GM21717 (cell line): ENCODE results near the gene AK8.
"Not testable (repeated sequence)": the region's sequence is repeated elsewhere in the genome, so short reads cannot be mapped to it uniquely, and the experiment has no call there.

Experiments
- ATAC-seq: cut with Tn5 transposase; IDR thresholded peaks from one replicate; pipeline ENCODE4 v1.9.1; 2021; ENCODE audit warnings: mild to moderate bottlenecking, moderate library complexity; ENCODE audit not compliant: unreplicated experiment

The AK8 gene

DNA sequence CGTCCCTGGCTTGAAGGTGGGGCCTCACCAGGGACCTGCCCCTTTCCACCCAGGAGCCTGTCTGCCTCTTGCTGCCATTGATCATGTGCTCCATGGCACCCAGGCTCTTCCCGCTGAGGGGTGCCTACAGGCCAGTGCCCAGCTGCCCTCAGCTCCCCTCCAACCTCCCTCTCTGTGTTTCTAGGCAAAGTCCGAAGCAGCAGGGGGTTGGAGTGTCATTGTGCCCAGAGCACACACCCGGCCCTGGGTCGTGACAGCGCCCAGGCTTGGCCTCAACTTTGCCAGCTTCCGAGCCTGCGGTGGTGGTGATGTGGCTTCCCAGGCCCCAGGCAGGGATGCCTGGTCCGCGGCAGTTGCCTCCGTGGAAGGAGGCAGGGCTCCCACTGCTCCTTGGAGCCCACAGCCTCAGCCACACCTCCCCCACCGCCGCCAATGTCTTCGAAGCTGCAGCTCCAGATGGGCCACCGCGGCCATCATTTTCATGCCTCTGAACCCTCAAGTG lies 155.5 kb downstream of the AK8 start:
- ATAC-seq, result no peak

- no peak for ATAC-seq
Measured at GRCh38 chr9:132721661-132722060, 156.4 kb downstream of the AK8 start.

DNA sequence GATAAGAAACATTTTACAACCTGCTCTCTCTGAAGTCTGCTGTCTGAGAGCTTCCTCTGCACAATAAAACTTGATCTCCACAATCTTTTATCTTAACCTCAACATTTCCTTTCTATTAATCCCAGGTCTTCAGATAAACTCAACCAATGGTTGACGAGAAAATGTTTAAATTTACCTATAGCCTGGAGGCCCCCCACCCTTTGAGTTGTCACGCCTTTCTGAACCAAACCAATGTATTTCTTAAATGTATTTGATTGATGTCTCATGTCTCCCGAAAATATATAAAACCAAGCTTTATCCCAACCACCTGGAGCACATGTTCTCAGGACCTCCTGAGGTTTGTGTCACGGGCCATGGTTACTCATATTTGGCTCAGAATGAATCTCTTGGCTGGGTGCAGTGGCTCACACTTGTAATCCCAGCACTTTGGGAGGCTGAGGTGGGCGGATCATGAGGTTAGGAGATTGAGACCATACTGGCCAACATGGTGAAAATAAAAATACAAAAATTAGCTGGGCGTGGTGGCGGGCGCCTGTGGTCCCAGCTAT lies 159.6 kb downstream of the AK8 start:
- not testable (repeated sequence) for ATAC-seq

DNA sequence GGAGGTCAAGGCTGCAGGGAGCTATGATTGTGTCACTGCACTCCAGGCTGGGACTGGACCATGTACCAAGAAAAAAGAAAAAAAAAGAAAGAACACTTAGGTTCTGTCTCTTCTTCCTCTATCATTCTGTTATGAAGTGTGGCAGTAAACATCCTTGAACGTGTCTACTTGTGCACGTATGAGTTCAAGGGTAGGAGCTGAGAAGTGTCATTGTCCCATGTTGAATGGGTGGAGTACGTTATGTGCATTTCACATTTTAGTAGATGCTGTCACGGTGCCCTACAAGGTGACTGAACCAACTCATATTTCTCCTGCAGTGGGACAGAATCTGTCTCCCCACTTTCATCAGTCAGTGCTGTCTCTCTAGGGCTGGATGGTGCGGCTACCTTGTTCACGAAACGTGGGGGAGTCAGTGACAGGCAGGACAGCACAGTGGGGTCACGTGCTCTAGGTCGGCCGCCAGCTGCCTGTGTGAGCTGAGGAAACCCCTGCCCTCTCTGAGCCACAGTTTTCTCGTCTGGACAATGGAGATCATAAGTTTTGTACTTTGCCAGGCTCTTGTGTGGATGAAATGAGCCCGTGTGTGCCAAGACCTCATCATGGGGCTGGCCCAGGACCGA lies 160.6 kb downstream of the AK8 start:
- no peak for ATAC-seq

DNA sequence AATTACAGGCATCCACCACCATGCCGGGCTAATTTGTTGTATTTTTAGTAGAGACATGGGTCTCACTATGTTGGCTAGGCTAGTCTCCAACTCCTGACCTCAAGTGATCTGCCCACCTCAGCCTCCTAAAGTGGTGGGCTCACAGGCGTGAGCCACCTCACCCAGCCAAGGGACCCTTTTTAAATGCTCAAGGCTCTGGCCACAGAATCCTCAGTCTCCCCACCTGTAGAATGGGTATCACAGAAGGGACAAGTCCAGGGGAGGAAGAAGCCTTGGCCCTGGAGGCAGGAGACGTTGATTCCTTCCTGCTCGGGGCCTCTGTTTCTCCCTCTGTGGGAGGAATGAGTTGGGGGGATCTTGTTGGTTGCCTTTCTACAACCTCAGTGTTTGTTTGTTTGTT lies 162.1 kb downstream of the AK8 start:
- no peak for ATAC-seq

DNA sequence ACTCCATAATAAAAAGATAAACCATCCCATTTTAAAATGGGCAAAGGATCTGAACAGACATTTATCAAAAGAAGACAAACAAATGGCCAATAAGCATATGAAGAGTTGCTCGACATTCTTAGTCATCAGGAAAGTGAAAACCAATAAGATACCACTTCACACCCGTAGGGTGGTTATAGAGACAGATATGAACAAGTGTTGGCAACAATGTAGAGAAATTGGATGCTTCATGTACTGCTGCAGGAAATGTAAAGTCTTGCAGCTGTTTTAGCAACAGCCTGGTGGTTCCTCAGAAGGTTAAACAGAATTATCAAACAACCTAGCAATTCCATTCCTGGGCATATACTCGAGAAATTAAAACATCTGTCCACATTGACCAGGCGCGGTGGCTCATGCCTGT lies 165.3 kb downstream of the AK8 start:
- no peak for ATAC-seq

DNA sequence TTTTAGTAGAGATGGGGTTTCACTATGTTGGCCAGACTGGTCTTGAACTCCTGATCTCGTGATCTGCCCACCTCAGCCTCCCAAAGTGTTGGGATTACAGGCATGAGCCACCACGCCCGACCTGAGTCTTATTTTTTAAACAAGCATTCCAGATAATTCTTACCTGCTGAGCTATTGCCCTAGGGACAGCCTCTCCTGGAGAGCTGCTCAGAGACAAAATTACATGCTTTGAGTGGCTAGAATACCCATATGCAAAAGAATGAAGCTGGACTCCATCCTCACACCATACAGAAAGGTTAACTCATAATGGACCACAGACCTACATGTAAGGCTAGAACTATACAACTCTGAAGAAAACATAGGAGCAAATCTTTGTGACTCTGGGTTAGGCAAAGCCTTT lies 166.2 kb downstream of the AK8 start:
- no peak for ATAC-seq

GRCh38 chr9:132711152-132711551 lies 166.9 kb downstream of the AK8 start:
- ATAC-seq, result not testable (repeated sequence)

DNA sequence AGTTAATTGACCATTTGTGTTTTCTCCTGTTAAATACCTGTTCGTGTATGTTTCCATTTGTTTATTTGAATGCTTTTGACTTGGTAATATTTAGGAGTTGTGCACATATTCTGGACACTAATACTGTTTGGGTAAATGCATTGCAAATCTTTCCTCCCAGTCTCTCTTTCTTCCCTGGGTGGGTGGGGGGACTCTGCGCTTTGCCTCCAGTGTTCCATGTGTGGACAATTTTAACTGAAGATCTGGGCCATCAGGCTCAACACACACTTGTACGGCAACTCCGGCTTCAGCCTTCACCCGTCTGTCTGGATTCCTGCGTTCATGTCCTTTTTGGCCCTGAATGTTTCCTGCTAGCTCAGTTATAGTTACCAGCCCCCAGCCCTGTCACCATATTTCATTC lies 167.8 kb downstream of the AK8 start:
- ATAC-seq, result no peak

GRCh38 chr9:132708769-132709430 lies 169.2 kb downstream of the AK8 start:
- ATAC-seq, result no peak

DNA sequence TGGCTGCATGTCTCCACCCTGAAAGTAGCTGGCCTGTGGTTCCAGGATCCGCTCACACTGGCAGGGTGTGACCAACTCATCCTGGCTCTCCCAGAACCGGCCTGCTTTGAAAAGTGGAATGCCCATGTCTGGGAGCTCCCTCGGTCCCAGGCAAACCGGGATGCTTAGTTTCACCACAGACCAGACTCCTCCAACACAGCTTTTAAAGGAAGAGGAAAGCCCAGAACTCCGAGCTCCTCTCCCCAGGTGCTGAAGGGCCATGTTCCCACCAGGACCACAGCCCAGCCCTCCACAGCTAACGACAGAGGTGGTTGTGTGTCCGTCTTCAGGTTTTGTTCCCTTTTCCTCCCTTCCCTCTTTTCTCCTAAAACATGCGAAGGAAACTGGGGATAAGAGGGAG lies 169.8 kb downstream of the AK8 start:
- ATAC-seq, result no peak

DNA sequence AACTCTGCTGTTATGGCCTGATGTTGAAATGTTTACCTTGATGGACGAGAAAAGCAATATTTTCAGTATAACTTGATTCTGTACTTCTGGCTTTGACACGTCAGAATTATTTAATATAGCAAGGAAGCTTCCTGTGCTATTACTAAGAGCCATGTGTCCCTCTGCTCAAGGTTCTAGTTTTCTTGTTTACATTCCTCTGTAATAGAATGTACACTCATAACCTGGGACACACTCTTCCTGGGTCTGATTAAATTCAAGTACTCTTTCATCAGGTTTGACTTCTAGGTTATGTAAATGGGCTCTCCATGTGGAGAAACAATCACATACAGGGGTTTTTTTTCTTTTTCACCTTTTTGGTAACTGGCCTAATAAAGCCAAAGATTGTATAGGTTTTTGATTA lies 174.7 kb downstream of the AK8 start:
- ATAC-seq, result no peak

- ATAC-seq, result no peak
Measured at GRCh38 chr9:132702254-132702653, 175.8 kb downstream of the AK8 start.

DNA sequence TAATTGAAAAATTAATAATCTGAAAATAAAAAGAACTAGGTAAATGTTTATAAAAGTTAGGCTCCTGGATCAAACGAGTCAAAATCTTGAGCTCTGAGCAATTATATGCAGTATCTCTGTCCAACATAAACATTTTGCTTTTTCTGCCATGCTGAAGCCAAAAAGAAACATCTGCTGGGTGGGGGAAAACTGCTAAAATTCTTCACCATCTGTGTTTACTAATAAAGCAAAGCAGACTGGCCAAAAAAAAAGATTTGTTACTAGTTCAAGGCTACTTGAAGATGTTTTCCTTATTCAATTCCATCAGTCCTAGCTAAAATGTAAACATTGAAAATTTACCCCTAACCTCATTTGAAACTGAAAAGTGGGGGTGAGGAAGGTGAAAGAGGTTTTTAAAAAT lies 178.1 kb downstream of the AK8 start:
- ATAC-seq, result no peak

DNA sequence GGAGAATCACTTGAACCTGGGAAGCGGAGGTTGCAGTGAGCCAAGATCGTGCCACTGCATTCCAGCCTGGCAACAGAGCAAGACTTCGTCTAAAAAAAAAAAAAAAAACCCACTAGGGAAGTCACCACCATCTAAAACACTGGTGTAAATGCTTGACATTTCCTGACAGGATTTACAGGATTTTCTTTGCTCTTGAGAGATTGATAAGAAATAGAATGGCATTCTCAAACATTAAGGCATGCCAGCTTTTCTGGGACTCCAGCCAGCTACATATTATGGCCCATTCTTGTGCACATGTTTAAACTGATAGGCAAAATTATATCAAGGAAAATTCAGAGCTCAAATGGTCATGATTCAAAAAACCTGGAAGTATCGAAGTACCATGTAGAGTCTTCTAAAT lies 179.1 kb downstream of the AK8 start:
- ATAC-seq, result no peak

GRCh38 chr9:132697230-132697629 lies 180.9 kb downstream of the AK8 start:
- no peak for ATAC-seq

GRCh38 chr9:132694144-132694543 lies 183.9 kb downstream of the AK8 start:
- ATAC-seq, result no peak

- no peak for ATAC-seq
Measured at GRCh38 chr9:132690696-132691095, 187.4 kb downstream of the AK8 start.

DNA sequence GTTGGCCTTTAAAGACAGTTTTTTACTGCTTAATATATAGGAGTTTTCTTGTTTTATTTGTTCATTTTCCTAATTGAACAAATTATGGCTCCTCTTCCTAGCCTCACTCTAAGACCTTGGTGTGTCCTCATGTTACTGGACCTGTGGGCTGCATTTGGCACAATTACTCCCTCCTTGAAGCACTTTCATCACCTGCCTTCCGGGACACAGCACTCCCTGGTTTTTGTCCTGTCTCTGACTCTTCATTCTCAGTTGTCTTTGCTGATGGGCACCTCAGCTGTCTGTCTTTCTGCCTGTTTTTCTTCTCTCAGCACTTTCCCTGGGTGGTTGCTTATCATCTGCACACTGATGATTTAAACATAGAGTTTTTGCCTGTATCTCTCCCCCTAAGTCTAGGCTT lies 194.2 kb downstream of the AK8 start:
- no peak for ATAC-seq

- ATAC-seq, result no peak
Measured at GRCh38 chr9:132681561-132681960, 196.5 kb downstream of the AK8 start.

DNA sequence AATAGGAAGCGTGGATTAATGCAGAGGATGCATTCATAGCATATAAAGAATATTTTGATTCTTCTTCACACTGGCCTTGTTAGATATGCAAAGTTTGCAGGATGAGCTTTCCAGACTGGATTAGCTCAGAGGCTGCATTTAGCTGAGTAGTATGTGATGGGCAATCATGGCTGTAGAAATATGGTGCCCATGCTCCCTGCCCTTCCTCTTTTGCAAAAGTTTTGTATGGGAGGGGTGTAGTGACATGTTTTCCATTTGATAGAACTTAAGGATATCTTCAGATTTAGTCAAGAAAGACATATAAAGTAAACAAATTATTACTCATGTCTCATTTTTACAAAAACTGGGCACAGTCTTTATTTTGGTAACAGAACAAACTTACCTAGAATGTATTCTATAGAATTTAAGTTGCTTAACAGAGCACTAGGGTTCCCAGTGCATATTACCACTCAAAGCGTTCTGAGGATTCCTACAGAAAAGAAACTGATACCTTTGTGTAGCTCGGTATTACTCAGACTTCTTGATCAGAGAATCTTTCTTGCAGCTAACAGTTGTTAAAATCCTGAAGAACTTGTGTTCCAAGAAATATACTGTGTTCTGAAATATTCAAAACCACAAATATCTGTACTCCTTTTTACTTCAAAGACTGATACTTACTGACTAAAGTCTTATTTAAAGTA lies 198.0 kb downstream of the AK8 start:
- ATAC-seq, result no peak

GRCh38 chr9:132677976-132678375 lies 200.1 kb downstream of the AK8 start:
- no peak for ATAC-seq
